Endothelial cell of hepatic sinusoid (primary cell): ENCODE data around the gene THAP3.
"Not testable (repeated sequence)": the region's sequence is repeated elsewhere in the genome, so short reads cannot be mapped to it uniquely, and the experiment has no call there.

Source experiments
- in situ Hi-C: cut with HindIII; loops from 2 replicates; pipeline ENCODE4 v1.10.0; 2017; ENCODE audit warnings: low sequenced_read_pairs

THAP3 gene

DNA sequence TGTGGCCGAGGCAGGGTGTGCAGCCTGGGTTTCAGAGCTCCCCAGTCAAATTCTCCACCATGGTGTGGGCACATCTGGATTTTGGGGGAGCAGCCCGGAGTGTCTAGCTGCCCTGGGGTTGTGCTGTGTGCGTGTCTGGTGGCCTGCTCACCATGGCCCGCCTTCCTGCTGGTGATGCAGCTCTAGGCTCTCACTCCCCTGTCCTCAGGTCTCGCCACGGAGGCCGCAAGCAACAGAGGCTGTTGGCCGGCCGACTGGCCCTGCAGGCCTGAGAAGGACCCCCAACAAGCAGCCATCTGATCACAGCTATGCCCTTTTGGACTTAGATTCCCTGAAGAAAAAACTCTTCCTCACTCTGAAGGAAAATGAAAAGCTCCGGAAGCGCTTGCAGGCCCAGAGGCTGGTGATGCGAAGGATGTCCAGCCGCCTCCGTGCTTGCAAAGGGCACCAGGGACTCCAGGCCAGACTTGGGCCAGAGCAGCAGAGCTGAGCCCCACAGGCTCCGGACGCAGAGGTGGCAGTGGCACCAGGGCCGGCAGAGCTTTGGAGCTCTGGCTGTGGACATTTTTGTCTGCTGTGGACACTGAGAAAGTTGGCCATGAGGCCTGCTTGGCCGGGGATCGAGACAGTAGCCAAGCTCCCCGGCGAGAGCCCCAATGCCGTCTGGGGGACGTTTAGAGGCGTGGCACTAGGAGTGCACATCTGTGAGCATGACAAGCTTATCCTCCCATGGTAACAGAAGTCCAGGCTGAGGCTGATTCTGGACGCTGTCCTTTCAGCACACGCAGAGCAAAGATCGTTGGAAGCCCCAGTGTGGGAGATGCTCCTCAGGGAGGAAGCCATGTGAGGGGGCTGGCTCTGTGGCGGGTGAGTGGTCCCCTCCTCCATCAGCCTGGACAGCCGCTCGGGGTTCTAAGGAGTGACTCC lies 8.2 kb downstream of the THAP3 start:
- in situ Hi-C loops = no loop called here

DNA sequence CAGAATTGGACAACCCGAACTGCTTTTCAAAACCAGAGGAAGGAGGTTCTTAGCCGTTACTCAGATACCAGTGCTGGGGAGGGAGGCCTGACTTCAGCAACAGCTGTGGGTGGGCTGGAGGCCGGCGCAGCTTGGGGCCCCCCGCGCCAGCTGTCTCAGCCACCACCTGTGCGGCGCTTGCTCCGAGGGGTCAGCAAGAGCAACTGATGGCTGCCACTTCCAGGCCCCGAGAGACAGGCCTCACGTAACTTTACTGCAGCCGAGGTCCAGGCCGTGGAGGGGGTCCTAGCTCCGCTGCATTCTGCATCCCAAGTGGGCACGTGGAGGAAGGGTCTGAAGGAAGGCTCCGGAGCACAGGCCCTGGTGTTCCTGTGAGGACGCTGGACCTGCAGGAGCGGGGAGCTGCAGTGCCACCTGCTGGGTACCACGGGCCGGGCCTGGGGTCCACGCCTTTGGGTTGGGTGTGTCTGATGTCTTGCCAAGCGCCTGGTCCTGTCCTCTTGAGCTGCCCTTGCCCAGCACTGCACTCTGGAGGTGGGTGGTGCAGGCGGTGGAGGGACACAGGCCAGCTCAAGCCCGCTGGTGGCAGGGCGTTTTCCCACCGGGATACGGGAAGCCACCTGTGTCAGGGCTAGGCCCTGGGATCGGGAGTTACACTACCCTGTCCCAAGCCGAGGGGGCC lies 9.8 kb downstream of the THAP3 start:
- in situ Hi-C loops = no loop called here

DNA sequence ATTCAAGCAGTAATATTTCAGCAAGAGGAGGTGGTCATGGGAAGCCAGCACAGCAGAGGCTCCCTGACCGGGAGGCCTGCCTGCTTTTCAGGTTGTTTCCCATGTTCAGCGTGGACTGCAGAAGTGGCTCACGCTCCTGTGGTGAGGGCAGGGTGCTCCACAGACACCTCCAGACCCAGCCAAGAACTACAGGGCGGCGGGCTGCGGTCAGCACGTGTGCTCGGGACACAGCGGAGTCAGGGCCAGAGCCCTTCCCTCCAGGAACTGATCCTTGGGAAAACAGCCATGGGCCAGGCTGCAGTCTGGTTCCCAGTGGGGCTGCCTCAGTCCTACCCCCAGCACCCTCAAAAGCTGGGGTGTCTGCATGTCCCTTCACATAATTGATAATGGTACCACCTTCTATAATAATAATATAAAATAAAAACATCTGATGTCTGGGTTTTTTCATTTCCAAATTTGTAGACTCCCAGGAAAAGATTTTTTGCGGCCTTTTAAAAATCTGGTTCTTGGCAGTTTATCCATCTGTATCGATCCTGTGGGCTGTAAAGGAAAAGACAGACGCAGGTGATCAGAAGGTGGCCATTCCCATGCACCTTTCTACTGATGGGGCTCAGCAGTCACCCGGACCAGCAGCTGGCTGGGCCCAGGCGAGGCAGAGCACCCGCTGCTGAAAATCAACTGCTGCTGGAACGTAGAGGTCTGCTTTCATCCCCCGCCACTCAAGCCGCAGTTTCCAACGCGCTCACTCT lies 10.7 kb downstream of the THAP3 start:
- in situ Hi-C loops = no loop called here

DNA sequence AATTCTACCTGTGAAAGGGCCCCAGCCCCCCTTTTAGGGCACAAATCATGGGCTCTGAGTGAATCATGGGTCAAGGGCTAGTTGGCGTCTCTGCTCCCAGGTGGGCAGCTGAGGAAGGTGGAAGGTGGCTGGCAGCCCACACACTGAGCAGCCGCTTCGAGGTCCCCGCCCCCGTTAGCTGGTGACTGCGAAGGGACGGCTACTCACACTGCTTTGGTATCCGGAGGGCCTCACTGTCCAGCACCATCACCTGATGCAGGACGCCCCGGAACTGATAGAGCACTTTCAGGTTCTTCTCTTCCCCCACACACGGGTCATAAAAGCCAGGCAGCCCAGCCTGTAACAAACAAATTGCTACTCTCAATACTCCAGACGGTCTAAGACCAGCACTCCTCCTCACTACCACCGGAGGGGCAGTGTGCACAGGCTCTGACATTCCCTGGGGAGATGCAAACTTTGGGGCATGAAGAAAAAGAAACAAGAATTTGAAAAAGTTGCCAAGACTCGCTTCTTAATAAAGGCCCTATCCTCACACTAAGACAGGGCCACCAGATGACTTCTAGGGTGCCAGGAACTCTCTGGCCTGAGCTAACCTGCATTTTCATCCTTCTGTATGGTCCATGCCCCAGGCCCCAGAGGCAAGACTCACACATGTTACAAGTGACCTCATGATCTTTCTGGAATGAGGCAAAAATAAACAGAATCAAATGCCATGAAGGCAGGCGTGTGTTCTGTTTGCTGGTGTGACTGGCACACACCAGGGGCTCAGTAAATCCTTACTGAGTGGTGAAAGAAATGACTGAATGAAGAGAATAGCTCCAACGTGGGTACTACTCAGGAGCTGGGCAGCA lies 11.5 kb downstream of the THAP3 start:
- in situ Hi-C loops = no loop called here

DNA sequence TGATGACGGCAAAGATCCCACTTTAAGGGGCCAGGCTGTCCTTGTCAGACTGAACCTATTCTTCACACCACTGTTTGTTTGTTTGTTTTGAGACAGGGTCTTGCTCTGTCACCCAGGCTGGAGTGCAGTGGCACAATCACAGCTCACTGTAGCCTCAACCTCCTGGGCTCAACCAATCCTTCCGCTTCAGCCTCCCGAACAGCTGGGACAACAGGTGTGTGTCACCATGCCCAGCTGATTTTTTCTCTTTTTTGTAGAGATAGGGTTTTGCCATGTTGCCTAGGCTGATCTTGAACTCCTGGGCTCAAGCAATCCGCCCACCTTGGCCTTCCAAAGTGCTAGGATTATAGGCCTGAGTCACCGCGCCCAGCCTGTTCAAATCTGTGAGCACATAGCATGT lies 12.1 kb downstream of the THAP3 start:
- in situ Hi-C loops = not testable (repeated sequence)

DNA sequence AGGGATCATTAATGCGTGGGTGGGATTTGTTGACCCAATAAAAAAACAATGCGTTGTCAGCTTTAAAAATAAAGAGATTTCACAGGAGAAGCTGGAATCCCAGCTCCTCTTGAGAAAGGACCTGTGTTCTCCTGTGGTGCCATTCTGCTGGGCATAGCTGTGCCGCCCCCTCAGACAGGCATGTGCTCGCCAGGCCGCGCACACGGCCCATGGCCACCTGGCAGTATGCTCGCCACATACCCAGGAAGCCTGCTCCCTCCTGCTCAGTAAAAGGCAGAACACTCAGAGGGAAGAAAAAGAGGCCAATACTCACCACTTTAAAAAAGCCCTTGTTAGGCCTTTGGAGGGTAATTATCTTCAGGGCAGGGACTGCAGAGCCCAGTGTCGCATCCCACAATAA lies 13.1 kb downstream of the THAP3 start:
- in situ Hi-C loops = no loop called here

DNA sequence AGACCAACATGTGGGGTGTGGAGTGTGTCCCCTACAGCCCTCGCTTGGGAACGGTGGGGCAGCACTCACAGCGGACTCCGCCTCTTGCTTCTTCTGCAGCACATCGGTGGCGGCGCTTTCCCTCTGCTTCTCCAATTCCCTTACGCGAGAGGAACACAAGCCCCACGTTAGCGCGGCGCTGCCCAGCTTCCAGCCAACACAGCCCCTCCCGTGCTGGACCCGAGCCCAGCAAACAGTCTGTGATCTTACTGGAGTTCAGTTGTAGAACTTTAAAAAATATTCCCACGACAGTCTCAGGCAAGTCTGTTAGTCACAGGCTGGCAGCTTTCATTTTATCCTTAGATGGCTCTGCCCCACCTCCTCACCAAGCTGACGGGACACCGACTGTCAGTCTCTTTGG lies 13.6 kb downstream of the THAP3 start:
- in situ Hi-C loops = no loop called here

DNA sequence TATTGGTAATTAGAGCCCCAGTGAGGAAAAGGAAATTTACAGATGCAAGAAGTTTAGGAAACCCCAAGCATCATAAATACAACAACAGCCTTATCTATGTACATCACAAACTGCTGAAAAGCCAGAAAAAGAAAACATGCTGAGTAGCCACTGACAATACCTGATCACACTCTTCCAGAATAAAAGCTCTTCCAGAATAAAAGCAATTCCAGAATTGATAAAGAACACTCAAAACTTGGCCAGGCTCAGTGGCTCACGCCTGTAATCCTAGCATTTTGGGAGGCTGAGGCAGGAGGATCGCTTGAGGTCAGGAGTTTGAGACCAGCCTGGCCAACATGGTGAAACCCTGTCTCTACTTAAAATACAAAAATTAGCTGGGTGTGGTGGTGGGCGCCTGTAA lies 16.2 kb downstream of the THAP3 start:
- in situ Hi-C loops = not testable (repeated sequence)

DNA sequence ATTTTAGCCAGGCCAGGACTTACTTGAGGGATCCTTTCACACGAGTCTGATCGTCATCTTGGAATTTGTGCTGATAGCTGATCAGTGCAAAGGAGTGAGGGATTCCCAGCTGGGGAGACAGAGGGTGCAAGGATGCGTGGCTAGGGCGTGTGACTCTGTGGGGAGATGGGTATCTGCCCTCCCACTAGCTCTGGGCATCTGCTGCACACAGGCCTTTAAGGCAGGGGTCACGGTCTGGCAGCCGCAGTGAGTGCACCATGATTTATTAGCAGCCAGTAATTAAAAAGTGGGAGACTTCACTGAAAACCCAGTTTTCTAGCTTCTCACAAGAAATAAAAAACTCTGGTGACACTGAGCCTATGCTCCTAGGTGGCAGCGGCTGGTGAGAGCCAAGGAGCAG lies 20.4 kb downstream of the THAP3 start:
- in situ Hi-C loops = no loop called here

DNA sequence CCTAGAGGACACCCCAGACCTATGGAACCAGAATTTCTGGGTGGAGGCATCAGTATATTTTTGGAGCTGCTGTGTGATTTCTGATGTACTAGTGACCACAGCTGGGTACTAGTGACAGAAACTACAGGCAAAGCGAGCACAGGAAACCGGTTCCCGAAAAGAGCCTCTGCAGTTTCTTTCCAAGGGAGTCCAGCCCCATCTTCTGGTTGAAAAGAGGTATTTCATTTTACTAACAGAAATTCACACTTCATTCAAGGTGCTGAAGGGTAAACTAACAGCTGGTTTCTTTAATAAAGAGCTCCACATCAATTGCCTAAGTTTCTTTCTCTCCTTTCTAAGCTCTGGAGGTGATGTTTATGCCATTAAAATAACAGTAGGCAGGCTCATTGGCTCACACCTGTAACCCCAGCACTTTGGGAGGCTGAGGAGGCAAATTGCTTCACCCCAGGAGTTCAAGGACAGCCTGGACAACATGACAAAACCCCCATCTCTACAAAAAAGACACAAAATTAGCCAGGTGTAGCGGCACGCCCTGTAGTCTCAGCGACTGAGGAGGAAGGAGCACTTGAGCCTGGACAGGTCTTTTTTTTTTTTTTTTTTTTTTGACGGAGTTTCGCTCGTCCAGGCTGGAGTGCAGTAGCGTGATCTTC lies 22.0 kb downstream of the THAP3 start:
- in situ Hi-C loops = no loop called here

DNA sequence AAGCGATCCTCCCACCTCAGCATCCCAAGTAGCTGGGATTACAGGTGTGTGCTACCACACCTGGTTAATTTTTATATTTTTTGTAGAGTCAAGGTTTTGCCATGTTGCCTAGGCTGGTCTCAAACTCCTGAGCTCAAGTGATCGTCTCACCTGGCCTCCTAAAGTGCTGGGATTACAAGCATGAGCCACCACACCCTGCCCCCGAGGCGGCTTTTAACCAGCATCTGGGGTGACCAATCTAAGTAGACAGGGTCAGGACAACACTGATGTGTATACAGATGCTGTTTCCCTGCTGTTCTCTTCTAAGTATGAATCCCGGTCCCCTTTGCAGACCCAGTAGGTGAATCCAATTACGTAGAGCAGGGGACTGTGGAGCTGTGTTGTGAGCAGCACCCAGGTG lies 23.9 kb downstream of the THAP3 start:
- in situ Hi-C loops = no loop called here

DNA sequence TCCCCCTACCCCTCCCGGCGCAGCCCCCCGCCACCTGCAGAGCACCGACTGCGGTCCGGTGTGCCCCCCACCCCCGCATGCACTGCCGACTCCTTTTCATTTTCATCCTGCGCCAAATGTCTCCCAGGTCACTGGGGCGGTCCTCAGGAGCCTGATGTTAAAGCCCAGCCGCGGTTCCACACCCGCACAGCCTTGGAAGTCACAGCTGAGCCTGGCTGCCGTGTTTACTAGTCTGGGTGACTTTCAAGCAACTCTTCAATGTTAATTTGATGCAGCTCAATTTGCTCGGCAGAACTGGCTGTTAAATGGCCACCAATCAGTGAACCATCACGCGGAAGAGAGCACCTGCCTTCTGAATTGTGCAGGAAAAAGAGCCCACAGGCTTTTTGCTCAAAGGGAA lies 27.2 kb downstream of the THAP3 start:
- in situ Hi-C loops = no loop called here

DNA sequence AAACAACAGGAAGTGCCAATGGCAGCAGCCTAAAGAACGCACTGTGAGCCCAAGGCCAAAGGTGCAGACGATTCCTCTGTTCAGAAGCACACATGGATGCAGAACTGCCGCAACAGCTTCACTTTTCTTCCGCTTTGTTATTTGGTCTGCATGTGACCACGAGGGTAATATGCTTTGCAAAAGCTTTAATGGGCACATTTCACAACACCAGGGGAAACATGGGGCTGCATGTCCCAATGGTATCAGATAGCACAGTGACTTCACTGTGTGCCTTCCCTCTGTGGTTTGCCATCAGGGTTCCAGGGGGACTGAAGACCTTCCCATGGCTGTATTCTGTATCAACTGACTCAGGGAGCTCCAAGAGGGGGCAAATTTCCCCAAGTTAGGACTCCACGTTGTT lies 28.3 kb downstream of the THAP3 start:
- in situ Hi-C loops = no loop called here

DNA sequence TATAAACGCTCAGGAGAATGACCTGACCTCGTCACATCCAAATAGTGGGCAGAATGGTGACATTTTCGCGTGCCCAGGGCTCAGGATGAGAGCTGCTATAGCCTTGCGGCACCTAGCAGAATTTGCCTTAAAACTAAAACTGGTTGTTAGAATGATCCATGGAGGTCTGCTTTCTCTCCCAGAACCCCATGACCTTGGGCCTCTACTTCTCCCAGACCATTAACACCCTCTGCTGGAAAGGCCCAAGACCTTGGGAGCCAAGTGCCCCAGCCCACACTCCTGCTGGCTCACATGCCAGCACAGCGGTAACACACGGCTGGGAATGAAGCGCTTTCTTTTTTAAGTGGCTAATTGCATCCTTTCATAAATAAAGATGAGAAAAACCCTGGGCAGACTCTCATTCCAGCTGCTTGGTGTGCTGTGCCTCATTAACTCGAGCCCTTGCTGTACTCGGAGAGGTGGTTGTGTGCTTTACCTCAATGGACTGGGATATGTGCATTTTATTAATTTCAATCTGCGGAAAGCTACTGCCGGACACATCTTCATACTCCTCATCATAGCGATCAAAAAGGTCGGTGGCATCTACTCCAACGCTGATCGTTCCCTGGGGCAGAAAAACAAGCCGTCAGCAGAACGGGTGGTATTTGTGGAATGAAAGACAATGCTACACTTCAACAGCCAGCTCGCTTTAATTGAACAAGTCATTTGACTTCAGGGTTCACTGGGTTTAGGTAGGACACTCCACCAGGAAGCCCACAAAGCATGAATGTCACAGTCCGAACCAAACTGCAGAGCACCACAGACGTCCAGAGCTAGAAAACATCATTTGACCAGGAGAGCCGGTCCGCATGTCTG lies 29.0 kb downstream of the THAP3 start:
- in situ Hi-C loops = no loop called here

DNA sequence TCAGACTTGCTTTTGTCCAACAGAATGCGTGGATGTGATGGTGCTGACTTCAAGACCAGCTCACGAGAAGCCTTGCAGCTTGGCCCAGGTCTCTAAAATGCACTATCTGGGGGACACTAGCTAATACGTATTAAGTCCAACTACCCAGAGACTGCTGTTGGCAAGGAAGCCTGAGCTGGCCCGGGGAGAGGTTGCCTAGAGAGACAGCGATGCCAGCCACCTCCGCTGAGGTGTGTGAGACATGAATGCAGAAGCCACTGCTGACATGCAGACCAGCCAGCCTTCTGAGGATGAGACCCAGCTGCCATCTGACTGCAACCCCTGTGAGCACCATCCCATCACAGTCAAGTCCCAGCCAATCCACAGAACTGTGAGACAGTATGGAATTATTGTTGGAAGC lies 32.5 kb downstream of the THAP3 start:
- in situ Hi-C loops = no loop called here

DNA sequence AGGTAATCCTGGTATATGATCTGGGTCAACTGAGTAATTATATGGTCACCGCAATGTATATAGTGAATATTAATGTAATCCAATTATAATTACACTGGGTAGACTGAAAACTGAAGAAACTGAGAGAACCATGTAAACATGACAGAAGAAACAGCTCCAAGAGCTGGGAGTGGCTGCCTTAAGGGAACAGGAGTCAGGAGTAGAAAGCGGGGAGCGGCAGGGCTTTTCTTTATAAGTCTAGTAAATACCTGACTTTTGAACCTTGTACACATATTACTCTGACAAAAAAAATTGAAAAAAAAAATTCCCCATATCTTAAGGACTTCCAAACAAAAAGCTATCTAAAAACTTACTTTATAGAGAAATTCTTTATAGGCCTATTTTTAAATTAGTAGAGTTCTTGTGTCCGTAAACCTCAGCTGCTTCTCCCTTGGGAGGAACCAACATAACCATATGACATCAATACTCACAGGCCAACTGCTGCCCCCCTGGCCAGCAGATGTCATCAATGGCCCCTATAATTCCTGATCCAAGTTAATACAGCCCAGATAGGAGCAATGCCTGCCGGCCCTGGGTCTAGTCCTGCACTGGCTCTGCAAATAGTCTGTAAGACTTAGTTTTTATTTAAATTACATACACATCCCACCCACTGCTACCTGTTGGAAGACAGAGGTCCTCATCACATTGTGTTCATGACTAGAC lies 33.8 kb downstream of the THAP3 start:
- in situ Hi-C loops = no loop called here

DNA sequence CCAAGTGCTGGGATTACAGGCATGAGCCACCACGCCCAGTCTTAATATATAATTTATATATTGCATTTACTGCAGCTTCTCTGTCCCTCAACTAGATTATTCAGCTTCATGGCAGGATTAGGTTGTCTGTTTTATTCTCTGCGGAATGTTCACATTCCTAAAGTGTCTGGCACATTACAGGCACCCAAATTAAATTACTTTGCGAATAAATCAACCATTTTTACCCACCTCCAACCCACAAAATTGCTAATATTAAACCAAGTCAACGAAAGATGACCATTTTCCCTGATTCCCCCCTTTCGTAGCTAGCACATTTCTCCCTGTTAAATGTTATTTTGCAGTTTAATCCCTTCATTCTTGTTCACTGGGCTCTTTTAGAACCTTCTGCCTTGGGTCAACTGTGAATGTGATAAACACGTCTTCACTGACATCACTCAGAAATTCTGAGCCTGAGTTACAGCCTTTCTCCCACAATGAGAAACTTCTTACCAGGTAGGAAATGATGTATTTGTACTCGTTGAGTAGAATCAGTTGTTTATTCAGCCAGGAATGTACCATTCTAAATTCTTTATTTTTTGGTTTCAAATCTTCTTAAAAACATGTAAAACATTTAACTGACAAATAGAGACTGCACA lies 35.9 kb downstream of the THAP3 start:
- in situ Hi-C loops = no loop called here

DNA sequence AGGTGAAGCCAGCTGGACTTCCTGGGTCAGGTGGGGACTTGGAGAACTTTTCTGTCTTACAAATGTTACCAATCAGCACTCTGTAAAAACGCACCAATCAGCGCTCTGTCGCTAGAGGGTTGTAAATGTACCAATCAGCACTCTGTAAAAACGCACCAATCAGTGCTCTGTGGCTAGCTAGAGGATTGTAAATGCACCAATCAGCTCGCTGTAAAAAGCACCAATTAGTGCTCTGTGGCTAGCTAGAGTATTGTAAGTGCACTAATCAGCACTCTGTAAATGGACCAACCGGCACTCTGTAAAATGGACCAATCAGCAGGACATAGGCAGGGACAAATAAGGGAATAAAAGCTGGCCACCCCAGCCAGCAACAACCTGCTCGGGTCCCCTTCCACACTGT lies 37.8 kb downstream of the THAP3 start:
- in situ Hi-C loops = not testable (repeated sequence)
